Mesothelial cell of epicardium (in vitro differentiated cells): ENCODE results near the gene DHX58. TPM values are rescaled to one million over a fixed set of nuclear protein-coding genes. Genes with fewer than 3 reads are reported as not detected.

Source experiments
- DNase-seq, 2 experiments: peaks; one replicate each; pipeline ENCODE4 v3.0.0; 2021; ENCODE audit warnings: low spot score in 2 of 2; ENCODE audit not compliant: unreplicated experiment in 2 of 2
- H3K27ac Mint-ChIP-seq: 2 replicates; pipeline ENCODE4 v1.8.0; 2021; ENCODE audit warnings: mixed read lengths
- H3K27me3 Mint-ChIP-seq: 2 replicates; pipeline ENCODE4 v1.8.0; 2021; ENCODE audit warnings: low read depth, mixed read lengths
- H3K36me3 Mint-ChIP-seq: 2 replicates; pipeline ENCODE4 v1.8.0; 2021; ENCODE audit warnings: mixed read lengths
- H3K4me1 Mint-ChIP-seq: 2 replicates; pipeline ENCODE4 v1.8.0; 2021; ENCODE audit warnings: mixed read lengths
- H3K4me3 Mint-ChIP-seq: 2 replicates; pipeline ENCODE4 v1.8.0; 2021; ENCODE audit warnings: mild to moderate bottlenecking, moderate library complexity, mixed read lengths
- H3K9me3 Mint-ChIP-seq: 2 replicates; pipeline ENCODE4 v1.8.0; 2021; ENCODE audit warnings: mixed read lengths
- CTCF ChIP-seq: fragments of 200-600 bp; sonication (generic); IDR thresholded peaks from one replicate; pipeline ENCODE4 v1.5.0; 2021; ENCODE audit warnings: antibody characterized with exemption; ENCODE audit not compliant: unreplicated experiment
- total RNA-seq: library from RNA; stranded (reverse); gene quantifications from 3 replicates; pipeline ENCODE4 v1.2.1, GENCODE V29; 2021

The DHX58 gene
- total RNA-seq, 1 donor from 2014 or later, result 11.3 TPM

- no peak for TF ChIP-seq CTCF
- no peaks in the 10 kb centered on the region for H3K9me3 Mint-ChIP-seq
- DNase-seq, result no peak
- H3K36me3 Mint-ChIP-seq, result no peaks in the 10 kb centered on the region
- H3K27me3 Mint-ChIP-seq, result peaks cover 31% of the 10 kb centered on the region
- H3K4me1 Mint-ChIP-seq, result no peaks in the 10 kb centered on the region
- no peak overlapping the region for H3K27ac Mint-ChIP-seq
- H3K4me3 Mint-ChIP-seq, result no peak overlapping the region
Observed at GRCh38 chr17:42077755-42078154, 34.8 kb downstream of the DHX58 start.

GRCh38 chr17:42076797-42077559 is 35.5 kb downstream of the DHX58 start:
- no peak overlapping the region for H3K4me3 Mint-ChIP-seq
- no peak overlapping the region for H3K27ac Mint-ChIP-seq
- no peaks in the 10 kb centered on the region for H3K36me3 Mint-ChIP-seq

DNA sequence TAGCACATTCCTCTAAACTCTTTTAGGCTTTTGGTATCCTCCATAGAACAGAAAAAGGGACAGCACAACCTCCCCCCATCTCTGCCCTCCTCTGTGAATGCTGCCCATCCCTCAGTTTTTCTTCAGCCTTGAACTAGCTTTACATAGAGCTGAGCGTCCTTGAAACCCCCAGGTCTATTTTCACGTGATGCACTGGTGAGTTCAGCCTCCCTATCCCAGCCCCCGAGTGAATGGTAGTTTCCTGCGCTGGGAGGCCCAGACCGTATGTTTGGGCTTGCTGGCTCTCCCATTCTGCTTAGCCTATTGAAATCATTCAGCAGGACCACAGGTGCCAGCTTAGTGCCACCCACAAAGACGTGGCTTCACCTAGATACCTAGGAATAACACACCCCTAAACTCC is 36.7 kb downstream of the DHX58 start:
- no peak overlapping the region for H3K27ac Mint-ChIP-seq
- no peaks in the 10 kb centered on the region for H3K4me1 Mint-ChIP-seq
- H3K27me3 Mint-ChIP-seq, result peaks cover 47% of the 10 kb centered on the region
- no peak overlapping the region for H3K4me3 Mint-ChIP-seq
- no peak for DNase-seq
- no peak for TF ChIP-seq CTCF
- H3K9me3 Mint-ChIP-seq, result no peaks in the 10 kb centered on the region
- H3K36me3 Mint-ChIP-seq, result no peaks in the 10 kb centered on the region

More at GRCh38 chr17:42076797-42077559, 35.5 kb downstream of the DHX58 start:
- H3K9me3 Mint-ChIP-seq, result no peaks in the 10 kb centered on the region
- no peak for TF ChIP-seq CTCF
- no peak for DNase-seq
- no peaks in the 10 kb centered on the region for H3K4me1 Mint-ChIP-seq
- peaks cover 35% of the 10 kb centered on the region for H3K27me3 Mint-ChIP-seq

GRCh38 chr17:42072323-42073187 is 40.0 kb downstream of the DHX58 start:
- no peak overlapping the region for H3K27ac Mint-ChIP-seq
- TF ChIP-seq CTCF, result peak; percentile 28
- H3K36me3 Mint-ChIP-seq, result no peaks in the 10 kb centered on the region
- peak overlapping the region; percentile 44 for H3K4me3 Mint-ChIP-seq
- peak in 1 of 2 experiments; percentile 48 for DNase-seq
- H3K4me1 Mint-ChIP-seq, result peaks cover 5% of the 10 kb centered on the region
- H3K27me3 Mint-ChIP-seq, result peaks cover 45% of the 10 kb centered on the region
- no peaks in the 10 kb centered on the region for H3K9me3 Mint-ChIP-seq

DNA sequence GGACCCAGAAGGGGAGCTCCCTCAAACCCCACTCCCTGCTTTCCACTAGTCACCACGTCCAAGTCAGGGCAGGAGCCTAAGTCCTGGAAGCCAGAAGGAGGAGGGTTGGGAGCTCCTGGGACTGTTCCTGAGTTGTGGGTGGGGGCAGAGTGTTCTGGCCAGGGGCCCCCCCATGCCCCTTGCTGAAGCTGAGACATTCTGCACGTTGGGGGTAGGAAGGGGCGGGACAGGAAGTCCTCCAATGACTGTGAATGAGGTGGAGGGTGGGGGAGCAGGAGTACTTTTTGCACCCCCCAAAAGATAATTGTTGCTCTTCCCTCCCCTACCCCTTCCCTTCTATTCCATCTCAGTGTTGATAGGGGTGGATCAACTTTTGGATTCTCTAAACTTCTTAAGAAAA is 40.7 kb downstream of the DHX58 start:
- H3K36me3 Mint-ChIP-seq, result no peaks in the 10 kb centered on the region
- no peaks in the 10 kb centered on the region for H3K9me3 Mint-ChIP-seq
- DNase-seq, result no peak
- H3K4me3 Mint-ChIP-seq, result peak overlapping the region; percentile 43
- H3K27me3 Mint-ChIP-seq, result peaks cover 45% of the 10 kb centered on the region
- peaks cover 10% of the 10 kb centered on the region for H3K4me1 Mint-ChIP-seq
- no peak overlapping the region for H3K27ac Mint-ChIP-seq
- no peak for TF ChIP-seq CTCF
